Measurements from ENCODE around the gene CDC42EP5.

CDC42EP5 gene

DNA sequence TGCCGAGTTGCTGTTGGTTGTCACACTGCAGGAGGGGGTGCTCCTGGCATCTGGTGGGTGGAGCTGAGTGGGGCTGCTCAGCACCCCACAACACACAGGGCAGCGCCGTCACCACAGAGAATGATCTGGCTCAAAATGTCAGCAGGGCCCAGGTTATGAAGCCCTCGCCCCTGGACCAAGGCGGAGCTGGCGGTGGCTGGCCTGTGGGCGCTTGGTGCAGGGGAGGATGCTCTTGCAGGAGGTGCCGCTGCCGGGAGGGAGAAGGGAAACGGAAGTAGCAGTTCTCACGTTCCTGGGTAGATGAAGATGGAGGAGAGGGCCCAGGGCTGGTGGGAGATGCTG lies 38.3 kb downstream of the CDC42EP5 start:
- WGBS, result 95% methylated on average over 11 of the region's 11 CpGs
- no peak overlapping the region for H4K91ac ChIP-seq (ENCODE audit: low read length)
- peaks cover 25% of the 10 kb centered on the region for H3K79me1 ChIP-seq (replicated peaks; ENCODE audit: low read length, poor library complexity, severe bottlenecking)
- no peak overlapping the region for H2BK120ac ChIP-seq (ENCODE audit: low read depth, low read length)
- no peak overlapping the region for H2AK5ac ChIP-seq (ENCODE audit: low read length, severe bottlenecking)
- no peak overlapping the region for H2BK12ac ChIP-seq (ENCODE audit: low read length in 2 of 2)
- no peak overlapping the region for H2BK5ac ChIP-seq (ENCODE audit: low read depth, low read length, poor library complexity, severe bottlenecking)
- H3K9me3 ChIP-seq (ENCODE audit: control insufficient read depth, low read length), result no peaks in the 10 kb centered on the region
- H2AFZ ChIP-seq (ENCODE audit: low read depth, low read length), result no peak overlapping the region
- H3K14ac ChIP-seq (ENCODE audit: low read length in 2 of 2), result no peak overlapping the region
- no peak overlapping the region for H3K4ac ChIP-seq (ENCODE audit: low read depth in 1 of 2, low read length in 2 of 2)
- no peak overlapping the region for H4K8ac ChIP-seq (ENCODE audit: low read length)
- no peak overlapping the region for H3K4me2 ChIP-seq (ENCODE audit: low read length, poor library complexity, severe bottlenecking)
- no peak overlapping the region for H3K9ac ChIP-seq (ENCODE audit: low read length)
- no peak overlapping the region for H2BK15ac ChIP-seq (ENCODE audit: low read depth, poor library complexity, severe bottlenecking)
- no peak overlapping the region for H3K4me3 ChIP-seq (ENCODE audit: insufficient read depth in 1 of 2, low read depth in 1 of 2, low read length in 2 of 2)
- DNase-seq, result no peak
- peaks cover 37% of the 10 kb centered on the region for H3K4me1 ChIP-seq (ENCODE audit: control insufficient read depth, insufficient read depth, low read depth, low read length)
- no peak overlapping the region for H3K27ac ChIP-seq (ENCODE audit: low read length, poor library complexity, severe bottlenecking)
- H3K23ac ChIP-seq (ENCODE audit: low read length in 2 of 2), result no peak overlapping the region
- H3K27me3 ChIP-seq (ENCODE audit: control insufficient read depth in 1 of 2, insufficient read depth in 1 of 2, low read length in 2 of 2), result peaks cover 8 to 12% of the 10 kb centered on the region in 2 experiments
- peaks cover 16 to 27% of the 10 kb centered on the region in 2 experiments for H3K36me3 ChIP-seq (ENCODE audit: control insufficient read depth in 1 of 2, insufficient read depth in 2 of 2, low read depth in 1 of 2, low read length in 2 of 2)
- H3K18ac ChIP-seq (ENCODE audit: low read depth in 1 of 2, low read length in 2 of 2), result no peak overlapping the region

- no peak overlapping the region for H3K23ac ChIP-seq (ENCODE audit: low read length in 2 of 2)
- H3K18ac ChIP-seq (ENCODE audit: low read depth in 1 of 2, low read length in 2 of 2), result no peak overlapping the region
- peaks cover 14 to 17% of the 10 kb centered on the region in 2 experiments for H3K27me3 ChIP-seq (ENCODE audit: control insufficient read depth in 1 of 2, insufficient read depth in 1 of 2, low read length in 2 of 2)
- no peak overlapping the region for H2BK12ac ChIP-seq (ENCODE audit: low read length in 2 of 2)
- H3K36me3 ChIP-seq (ENCODE audit: control insufficient read depth in 1 of 2, insufficient read depth in 2 of 2, low read depth in 1 of 2, low read length in 2 of 2), result peaks cover 16 to 27% of the 10 kb centered on the region in 2 experiments
- no peak overlapping the region for H3K27ac ChIP-seq (ENCODE audit: low read length, poor library complexity, severe bottlenecking)
- no peaks in the 10 kb centered on the region for H3K9me3 ChIP-seq (ENCODE audit: control insufficient read depth, low read length)
- H2BK5ac ChIP-seq (ENCODE audit: low read depth, low read length, poor library complexity, severe bottlenecking), result no peak overlapping the region
- H2BK15ac ChIP-seq (ENCODE audit: low read depth, poor library complexity, severe bottlenecking), result no peak overlapping the region
- no peak overlapping the region for H3K9ac ChIP-seq (ENCODE audit: low read length)
- WGBS, result 91% methylated on average over 23 of the region's 23 CpGs
- no peak overlapping the region for H2AK5ac ChIP-seq (ENCODE audit: low read length, severe bottlenecking)
- H4K8ac ChIP-seq (ENCODE audit: low read length), result no peak overlapping the region
- H3K79me1 ChIP-seq (replicated peaks; ENCODE audit: low read length, poor library complexity, severe bottlenecking), result peaks cover 21% of the 10 kb centered on the region
- DNase-seq, result no peak
- no peak overlapping the region for H3K4me2 ChIP-seq (ENCODE audit: low read length, poor library complexity, severe bottlenecking)
- no peak overlapping the region for H3K14ac ChIP-seq (ENCODE audit: low read length in 2 of 2)
- H2BK120ac ChIP-seq (ENCODE audit: low read depth, low read length), result no peak overlapping the region
- no peak overlapping the region for H2AFZ ChIP-seq (ENCODE audit: low read depth, low read length)
- peaks cover 34% of the 10 kb centered on the region for H3K4me1 ChIP-seq (ENCODE audit: control insufficient read depth, insufficient read depth, low read depth, low read length)
- H3K4me3 ChIP-seq (ENCODE audit: insufficient read depth in 1 of 2, low read depth in 1 of 2, low read length in 2 of 2), result no peak overlapping the region
- H4K91ac ChIP-seq (ENCODE audit: low read length), result no peak overlapping the region
- H3K4ac ChIP-seq (ENCODE audit: low read depth in 1 of 2, low read length in 2 of 2), result no peak overlapping the region
These were observed 38.8 kb downstream of the CDC42EP5 start for GRCh38 chr19:54434112-54434872.

- H3K27me3 ChIP-seq (ENCODE audit: control insufficient read depth in 1 of 2, insufficient read depth in 1 of 2, low read length in 2 of 2), result peaks cover 16 to 23% of the 10 kb centered on the region in 2 experiments
- 95% methylated on average over 5 of the region's 5 CpGs for WGBS
- H4K8ac ChIP-seq (ENCODE audit: low read length), result no peak overlapping the region
These were observed 39.4 kb downstream of the CDC42EP5 start for GRCh38 chr19:54433697-54434096.

GRCh38 chr19:54432144-54432738 lies 40.9 kb downstream of the CDC42EP5 start:
- H2BK5ac ChIP-seq (ENCODE audit: low read depth, low read length, poor library complexity, severe bottlenecking), result no peak overlapping the region
- H3K4me2 ChIP-seq (ENCODE audit: low read length, poor library complexity, severe bottlenecking), result no peak overlapping the region
- H2BK15ac ChIP-seq (ENCODE audit: low read depth, poor library complexity, severe bottlenecking), result no peak overlapping the region
- H3K27me3 ChIP-seq (ENCODE audit: control insufficient read depth in 1 of 2, insufficient read depth in 1 of 2, low read length in 2 of 2), result peaks cover 16 to 27% of the 10 kb centered on the region in 2 experiments
- H2BK12ac ChIP-seq (ENCODE audit: low read length in 2 of 2), result no peak overlapping the region
- no peak overlapping the region for H2AFZ ChIP-seq (ENCODE audit: low read depth, low read length)
- no peaks in the 10 kb centered on the region for H3K9me3 ChIP-seq (ENCODE audit: control insufficient read depth, low read length)
- no peak overlapping the region for H3K4me3 ChIP-seq (ENCODE audit: insufficient read depth in 1 of 2, low read depth in 1 of 2, low read length in 2 of 2)
- no peak overlapping the region for H3K27ac ChIP-seq (ENCODE audit: low read length, poor library complexity, severe bottlenecking)
- H3K4me1 ChIP-seq (ENCODE audit: control insufficient read depth, insufficient read depth, low read depth, low read length), result peaks cover 34% of the 10 kb centered on the region
- H3K36me3 ChIP-seq (ENCODE audit: control insufficient read depth in 1 of 2, insufficient read depth in 2 of 2, low read depth in 1 of 2, low read length in 2 of 2), result peaks cover 8 to 24% of the 10 kb centered on the region in 2 experiments
- H3K23ac ChIP-seq (ENCODE audit: low read length in 2 of 2), result no peak overlapping the region
- H3K18ac ChIP-seq (ENCODE audit: low read depth in 1 of 2, low read length in 2 of 2), result no peak overlapping the region
- whole genome bisulfite sequencing, result 96% methylated on average over 9 of the region's 10 CpGs
- H3K79me1 ChIP-seq (replicated peaks; ENCODE audit: low read length, poor library complexity, severe bottlenecking), result peaks cover 12% of the 10 kb centered on the region
- no peak overlapping the region for H2AK5ac ChIP-seq (ENCODE audit: low read length, severe bottlenecking)
- H3K4ac ChIP-seq (ENCODE audit: low read depth in 1 of 2, low read length in 2 of 2), result no peak overlapping the region
- H3K14ac ChIP-seq (ENCODE audit: low read length in 2 of 2), result no peak overlapping the region
- H2BK120ac ChIP-seq (ENCODE audit: low read depth, low read length), result no peak overlapping the region
- H4K8ac ChIP-seq (ENCODE audit: low read length), result no peak overlapping the region
- no peak for DNase-seq
- H4K91ac ChIP-seq (ENCODE audit: low read length), result no peak overlapping the region
- no peak overlapping the region for H3K9ac ChIP-seq (ENCODE audit: low read length)

More at GRCh38 chr19:54433697-54434096, 39.4 kb downstream of the CDC42EP5 start:
- H3K23ac ChIP-seq (ENCODE audit: low read length in 2 of 2), result no peak overlapping the region
- H2BK5ac ChIP-seq (ENCODE audit: low read depth, low read length, poor library complexity, severe bottlenecking), result no peak overlapping the region
- peaks cover 16% of the 10 kb centered on the region for H3K79me1 ChIP-seq (replicated peaks; ENCODE audit: low read length, poor library complexity, severe bottlenecking)
- no peak overlapping the region for H3K4me2 ChIP-seq (ENCODE audit: low read length, poor library complexity, severe bottlenecking)
- no peak overlapping the region for H3K4me3 ChIP-seq (ENCODE audit: insufficient read depth in 1 of 2, low read depth in 1 of 2, low read length in 2 of 2)
- H3K14ac ChIP-seq (ENCODE audit: low read length in 2 of 2), result no peak overlapping the region
- DNase-seq, result no peak
- no peak overlapping the region for H3K27ac ChIP-seq (ENCODE audit: low read length, poor library complexity, severe bottlenecking)
- H3K4ac ChIP-seq (ENCODE audit: low read depth in 1 of 2, low read length in 2 of 2), result no peak overlapping the region
- no peak overlapping the region for H4K91ac ChIP-seq (ENCODE audit: low read length)
- no peak overlapping the region for H2BK15ac ChIP-seq (ENCODE audit: low read depth, poor library complexity, severe bottlenecking)
- no peaks in the 10 kb centered on the region for H3K9me3 ChIP-seq (ENCODE audit: control insufficient read depth, low read length)
- peaks cover 10 to 26% of the 10 kb centered on the region in 2 experiments for H3K36me3 ChIP-seq (ENCODE audit: control insufficient read depth in 1 of 2, insufficient read depth in 2 of 2, low read depth in 1 of 2, low read length in 2 of 2)
- H2AK5ac ChIP-seq (ENCODE audit: low read length, severe bottlenecking), result no peak overlapping the region
- H2BK12ac ChIP-seq (ENCODE audit: low read length in 2 of 2), result no peak overlapping the region
- no peak overlapping the region for H3K9ac ChIP-seq (ENCODE audit: low read length)
- peaks cover 34% of the 10 kb centered on the region for H3K4me1 ChIP-seq (ENCODE audit: control insufficient read depth, insufficient read depth, low read depth, low read length)
- no peak overlapping the region for H3K18ac ChIP-seq (ENCODE audit: low read depth in 1 of 2, low read length in 2 of 2)
- no peak overlapping the region for H2AFZ ChIP-seq (ENCODE audit: low read depth, low read length)
- no peak overlapping the region for H2BK120ac ChIP-seq (ENCODE audit: low read depth, low read length)

Data from mesenchymal stem cell (in vitro differentiated cells and primary cell).